ENCODE measurements around the gene CORO7.
"Not testable (repeated sequence)": the region's sequence is repeated elsewhere in the genome, so short reads cannot be mapped to it uniquely, and the experiment has no call there.

The CORO7 gene

GRCh38 chr16:4338125-4338582, 78.2 kb downstream of the CORO7 start:
- DNase-seq (ENCODE audit: low spot score), result no peak

- no peak for DNase-seq (ENCODE audit: low spot score)
These were observed 78.8 kb downstream of the CORO7 start for GRCh38 chr16:4337540-4338088.

- no peak for DNase-seq (ENCODE audit: low spot score)
These were observed 79.5 kb downstream of the CORO7 start for GRCh38 chr16:4336701-4337539.

GRCh38 chr16:4334724-4335495, 81.5 kb downstream of the CORO7 start:
- no peak for DNase-seq (ENCODE audit: low spot score)

GRCh38 chr16:4333714-4334113, 82.7 kb downstream of the CORO7 start:
- DNase-seq (ENCODE audit: low spot score), result not testable (repeated sequence)

- DNase-seq (ENCODE audit: low spot score), result no peak
These were observed 83.1 kb downstream of the CORO7 start for GRCh38 chr16:4333308-4333638.

- DNase-seq (ENCODE audit: low spot score), result no peak
These were observed 83.6 kb downstream of the CORO7 start for GRCh38 chr16:4332623-4333307.

GRCh38 chr16:4332083-4332482, 84.3 kb downstream of the CORO7 start:
- no peak for DNase-seq (ENCODE audit: low spot score)

- DNase-seq (ENCODE audit: low spot score), result peak; percentile 75
These were observed 86.0 kb downstream of the CORO7 start for GRCh38 chr16:4330277-4330874.

GRCh38 chr16:4328782-4329775, 87.3 kb downstream of the CORO7 start:
- no peak for DNase-seq (ENCODE audit: low spot score)

- peak; percentile 84 for DNase-seq (ENCODE audit: low spot score)
These were observed 88.2 kb downstream of the CORO7 start for GRCh38 chr16:4328046-4328781.

GRCh38 chr16:4327386-4328045, 88.9 kb downstream of the CORO7 start:
- no peak for DNase-seq (ENCODE audit: low spot score)

GRCh38 chr16:4325253-4325758, 91.1 kb downstream of the CORO7 start:
- no peak for DNase-seq (ENCODE audit: low spot score)

- DNase-seq (ENCODE audit: low spot score), result no peak
These were observed 91.7 kb downstream of the CORO7 start for GRCh38 chr16:4324492-4325252.

- DNase-seq (ENCODE audit: low spot score), result no peak
These were observed 92.4 kb downstream of the CORO7 start for GRCh38 chr16:4323845-4324488.

GRCh38 chr16:4323071-4323844, 93.1 kb downstream of the CORO7 start:
- DNase-seq (ENCODE audit: low spot score), result no peak
